GM12892 (cell line): ENCODE results near the gene SLIT3.

Experiments used
- POLR2A ChIP-seq: IDR thresholded peaks from 2 replicates; pipeline ENCODE4 v1.6.1; 2011; ENCODE audit warnings: low read depth, low read length, control low read depth
- POLR2AphosphoS5 ChIP-seq: IDR thresholded peaks from 2 replicates; pipeline ENCODE4 v1.6.1; 2011; ENCODE audit warnings: low read depth, low read length, control low read depth
- TAF1 ChIP-seq: IDR thresholded peaks from 2 replicates; pipeline ENCODE4 v1.6.1; 2011; ENCODE audit warnings: low read depth, mild to moderate bottlenecking, control low read depth, low read length, borderline replicate concordance

DNA sequence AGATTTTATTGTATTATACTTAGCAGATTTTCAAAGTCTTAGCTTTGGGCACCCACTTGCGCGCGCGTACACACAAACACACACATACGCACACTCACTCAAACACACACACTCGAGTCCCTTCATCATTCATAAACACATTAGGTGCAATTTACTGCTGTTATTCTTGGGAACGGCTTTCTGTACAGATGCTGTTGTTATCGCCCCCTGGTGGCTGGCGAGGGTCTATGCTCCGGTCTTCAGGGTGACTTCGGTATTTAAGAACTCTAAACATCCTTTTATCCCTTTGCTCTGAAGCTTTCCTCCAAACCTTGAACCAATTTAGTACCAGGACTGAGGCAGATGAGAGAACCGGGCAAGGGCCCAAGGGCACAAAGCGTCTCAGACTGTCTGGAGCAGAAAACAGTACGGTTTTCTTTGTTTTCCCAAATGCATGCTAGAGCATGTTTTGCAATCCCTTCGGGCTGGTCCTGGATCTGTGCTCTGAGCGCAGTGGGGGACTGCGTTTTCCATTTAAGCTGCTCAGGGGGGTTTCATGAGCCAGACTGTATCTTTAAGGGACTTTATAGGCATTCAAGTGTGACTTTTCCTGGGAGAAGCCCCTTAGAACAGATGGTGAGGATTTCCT, 1.7 kb upstream of the SLIT3 start:
- TF ChIP-seq POLR2AphosphoS5 (no peak), POLR2A (no peak), TAF1 (no peak)
